ENCODE results near the gene TCERG1L. TPM values are rescaled to one million over a fixed set of nuclear protein-coding genes. Genes with fewer than 3 reads are reported as not detected.

TCERG1L gene
- polyA plus RNA-seq, 1 donor from 2014 or later = 0.53 TPM

GRCh38 chr10:131244836-131245235 is 66.7 kb downstream of the TCERG1L start:
- H3K9me3 ChIP-seq (ENCODE audit: low read length) = no peaks in the 10 kb centered on the region
- no peaks in the 10 kb centered on the region for H3K36me3 ChIP-seq (ENCODE audit: insufficient read depth, low read length)
- H3F3A ChIP-seq (ENCODE audit: insufficient read depth, low read length, poor library complexity, severe bottlenecking) = no peaks in the 10 kb centered on the region
- H2AFZ ChIP-seq (ENCODE audit: low read depth, low read length) = no peak overlapping the region
- no peaks in the 10 kb centered on the region for H3K79me2 ChIP-seq (replicated peaks; ENCODE audit: insufficient read depth, low read length)
- H3K27me3 ChIP-seq (ENCODE audit: insufficient read depth, low read depth, low read length) = no peaks in the 10 kb centered on the region
- H3K9ac ChIP-seq (ENCODE audit: low read length) = no peak overlapping the region
- no peaks in the 10 kb centered on the region for H4K20me1 ChIP-seq (ENCODE audit: insufficient read depth)
- no peak overlapping the region for H3K4me3 ChIP-seq (ENCODE audit: low read length)
- H3K4me2 ChIP-seq (ENCODE audit: low read length) = no peak overlapping the region
- no peak for TF ChIP-seq SMC3 (conservative IDR thresholded peaks at IDR 0.05; ENCODE audit: poor library complexity)
- no peak for TF ChIP-seq EZH2 (IDR thresholded peaks at IDR 0.05; ENCODE audit: borderline replicate concordance, insufficient read depth, low read length, poor library complexity, severe bottlenecking)
- no peak for TF ChIP-seq RAD21 (conservative IDR thresholded peaks at IDR 0.05)
- no peak for TF ChIP-seq MXI1 (conservative IDR thresholded peaks at IDR 0.05; ENCODE audit: poor library complexity, severe bottlenecking)
- H3K9me2 ChIP-seq (ENCODE audit: insufficient read depth, low read length) = no peaks in the 10 kb centered on the region
- H3K27ac ChIP-seq (ENCODE audit: low read length) = no peak overlapping the region

DNA sequence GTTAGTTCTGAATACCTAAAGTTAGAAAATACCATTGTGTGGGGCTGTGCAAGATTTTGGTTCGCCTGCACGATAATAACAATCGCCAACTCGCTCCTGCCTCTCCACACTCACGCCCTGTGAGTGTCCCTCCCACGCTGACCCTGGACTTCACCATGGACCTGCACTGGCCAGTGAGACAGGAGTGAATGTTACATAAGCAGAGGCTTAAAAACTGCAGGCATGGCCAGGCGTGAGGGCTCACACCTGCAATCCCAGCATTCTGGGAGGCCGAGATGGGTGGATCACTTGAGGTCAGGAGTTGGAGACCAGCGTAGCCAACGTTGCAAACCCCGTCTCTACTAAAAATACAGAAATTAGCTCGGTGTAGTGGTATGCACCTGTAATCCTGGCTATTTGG is 68.4 kb downstream of the TCERG1L start:
- H3K9me2 ChIP-seq (ENCODE audit: insufficient read depth, low read length) = no peaks in the 10 kb centered on the region
- H3K27ac ChIP-seq (ENCODE audit: low read length) = no peak overlapping the region
- no peaks in the 10 kb centered on the region for H3K9me3 ChIP-seq (ENCODE audit: low read length)
- no peaks in the 10 kb centered on the region for H3K79me2 ChIP-seq (replicated peaks; ENCODE audit: insufficient read depth, low read length)
- H3K27me3 ChIP-seq (ENCODE audit: insufficient read depth, low read depth, low read length) = no peaks in the 10 kb centered on the region
- no peak overlapping the region for H3K4me3 ChIP-seq (ENCODE audit: low read length)
- no peak overlapping the region for H3K4me2 ChIP-seq (ENCODE audit: low read length)
- no peak overlapping the region for H2AFZ ChIP-seq (ENCODE audit: low read depth, low read length)
- no peaks in the 10 kb centered on the region for H4K20me1 ChIP-seq (ENCODE audit: insufficient read depth)
- H3F3A ChIP-seq (ENCODE audit: insufficient read depth, low read length, poor library complexity, severe bottlenecking) = no peaks in the 10 kb centered on the region
- TF ChIP-seq SMC3 (conservative IDR thresholded peaks at IDR 0.05; ENCODE audit: poor library complexity) (no peak), MXI1 (conservative IDR thresholded peaks at IDR 0.05; ENCODE audit: poor library complexity, severe bottlenecking) (no peak), REST (IDR thresholded peaks at IDR 0.05; ENCODE audit: borderline replicate concordance) (no peak), POLR2AphosphoS5 (IDR thresholded peaks at IDR 0.05) (no peak), RAD21 (conservative IDR thresholded peaks at IDR 0.05) (no peak), EZH2 (IDR thresholded peaks at IDR 0.05; ENCODE audit: borderline replicate concordance, insufficient read depth, low read length, poor library complexity, severe bottlenecking) (no peak), TAF1 (IDR thresholded peaks at IDR 0.05; ENCODE audit: low read depth) (no peak), EP300 (conservative IDR thresholded peaks at IDR 0.05; ENCODE audit: poor library complexity, severe bottlenecking) (no peak)
- TF ChIP-seq, protein P1, sequence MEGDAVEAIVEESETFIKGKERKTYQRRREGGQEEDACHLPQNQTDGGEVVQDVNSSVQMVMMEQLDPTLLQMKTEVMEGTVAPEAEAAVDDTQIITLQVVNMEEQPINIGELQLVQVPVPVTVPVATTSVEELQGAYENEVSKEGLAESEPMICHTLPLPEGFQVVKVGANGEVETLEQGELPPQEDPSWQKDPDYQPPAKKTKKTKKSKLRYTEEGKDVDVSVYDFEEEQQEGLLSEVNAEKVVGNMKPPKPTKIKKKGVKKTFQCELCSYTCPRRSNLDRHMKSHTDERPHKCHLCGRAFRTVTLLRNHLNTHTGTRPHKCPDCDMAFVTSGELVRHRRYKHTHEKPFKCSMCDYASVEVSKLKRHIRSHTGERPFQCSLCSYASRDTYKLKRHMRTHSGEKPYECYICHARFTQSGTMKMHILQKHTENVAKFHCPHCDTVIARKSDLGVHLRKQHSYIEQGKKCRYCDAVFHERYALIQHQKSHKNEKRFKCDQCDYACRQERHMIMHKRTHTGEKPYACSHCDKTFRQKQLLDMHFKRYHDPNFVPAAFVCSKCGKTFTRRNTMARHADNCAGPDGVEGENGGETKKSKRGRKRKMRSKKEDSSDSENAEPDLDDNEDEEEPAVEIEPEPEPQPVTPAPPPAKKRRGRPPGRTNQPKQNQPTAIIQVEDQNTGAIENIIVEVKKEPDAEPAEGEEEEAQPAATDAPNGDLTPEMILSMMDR (IDR thresholded peaks at IDR 0.05; ENCODE audit: poor library complexity, severe bottlenecking) = no peak
- no peak overlapping the region for H3K9ac ChIP-seq (ENCODE audit: low read length)
- no peaks in the 10 kb centered on the region for H3K36me3 ChIP-seq (ENCODE audit: insufficient read depth, low read length)
